ENCODE data around the gene CD163L1. TPM values are rescaled to one million over a fixed set of nuclear protein-coding genes. Genes with fewer than 3 reads are reported as not detected.

The CD163L1 gene
- total and polyA plus RNA-seq, 11 donors: 0.25 to 14.0 (median 2.2) TPM

- Histone ChIP-seq H3K4me1 (no peaks in the 10 kb centered on the region), H3K27ac (no peak overlapping the region), H3K9me3 (no peaks in the 10 kb centered on the region), H3K36me3 (no peaks in the 10 kb centered on the region), H3K4me3 (no peak overlapping the region), H3K27me3 (peaks cover 0 to 4% (median 0%) of the 10 kb centered on the region in 9 donors)
- DNase-seq (no peak), ATAC-seq (no peak)
- WGBS, 4 donors: 67 to 79% (median 75%) methylated on average over 3 of the region's 3 CpGs
- TF ChIP-seq, protein P1, sequence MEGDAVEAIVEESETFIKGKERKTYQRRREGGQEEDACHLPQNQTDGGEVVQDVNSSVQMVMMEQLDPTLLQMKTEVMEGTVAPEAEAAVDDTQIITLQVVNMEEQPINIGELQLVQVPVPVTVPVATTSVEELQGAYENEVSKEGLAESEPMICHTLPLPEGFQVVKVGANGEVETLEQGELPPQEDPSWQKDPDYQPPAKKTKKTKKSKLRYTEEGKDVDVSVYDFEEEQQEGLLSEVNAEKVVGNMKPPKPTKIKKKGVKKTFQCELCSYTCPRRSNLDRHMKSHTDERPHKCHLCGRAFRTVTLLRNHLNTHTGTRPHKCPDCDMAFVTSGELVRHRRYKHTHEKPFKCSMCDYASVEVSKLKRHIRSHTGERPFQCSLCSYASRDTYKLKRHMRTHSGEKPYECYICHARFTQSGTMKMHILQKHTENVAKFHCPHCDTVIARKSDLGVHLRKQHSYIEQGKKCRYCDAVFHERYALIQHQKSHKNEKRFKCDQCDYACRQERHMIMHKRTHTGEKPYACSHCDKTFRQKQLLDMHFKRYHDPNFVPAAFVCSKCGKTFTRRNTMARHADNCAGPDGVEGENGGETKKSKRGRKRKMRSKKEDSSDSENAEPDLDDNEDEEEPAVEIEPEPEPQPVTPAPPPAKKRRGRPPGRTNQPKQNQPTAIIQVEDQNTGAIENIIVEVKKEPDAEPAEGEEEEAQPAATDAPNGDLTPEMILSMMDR (IDR thresholded peaks at IDR 0.05): no peak
- no peak for TF ChIP-seq POLR2A (IDR thresholded peaks at IDR 0.05)
- intact Hi-C loops (cut with DNase I): no loop called here
These were observed 68.8 kb downstream of the CD163L1 start for GRCh38 chr12:7375145-7375543.

DNA sequence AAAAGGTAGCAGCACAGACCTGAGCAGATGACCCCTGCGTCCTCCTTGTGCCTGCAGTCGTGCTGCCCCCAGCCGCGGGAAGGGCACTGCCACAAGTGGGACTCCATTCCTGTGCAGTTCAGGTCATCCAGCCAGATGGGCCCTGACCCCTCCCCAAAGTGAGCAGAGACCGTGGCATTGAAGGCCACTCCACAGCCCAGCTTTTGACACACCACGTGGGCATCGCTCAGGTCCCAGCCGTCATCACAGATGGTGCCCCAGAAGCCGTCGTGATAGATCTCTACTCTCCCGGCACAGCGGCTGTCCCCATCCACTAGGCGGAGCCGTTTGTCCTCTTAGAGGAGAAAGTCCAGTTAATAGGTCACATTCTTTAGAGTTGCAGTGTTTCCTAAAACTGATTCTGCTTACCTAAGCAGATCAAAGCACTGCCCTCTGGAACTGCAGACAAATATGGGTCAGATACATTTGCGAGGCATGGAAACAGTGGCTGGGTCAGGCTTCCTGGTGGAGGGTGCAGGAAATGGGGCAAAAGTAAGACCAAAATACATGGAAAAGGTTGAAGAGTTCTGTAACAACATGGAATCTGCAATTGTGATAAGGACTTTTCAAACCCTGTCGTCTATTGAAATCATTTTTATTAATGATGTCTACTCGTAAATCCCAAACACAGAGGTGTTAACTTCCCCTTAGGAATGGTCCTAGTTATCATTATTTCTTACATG is 69.4 kb downstream of the CD163L1 start:
- H3K36me3 ChIP-seq: no peaks in the 10 kb centered on the region
- intact Hi-C loops (cut with DNase I): no loop called here
- no peak overlapping the region for H3K4me3 ChIP-seq
- no peaks in the 10 kb centered on the region for H3K4me1 ChIP-seq
- H3K27me3 ChIP-seq: peaks cover 0 to 4% (median 0%) of the 10 kb centered on the region in 9 donors
- no peak overlapping the region for H3K27ac ChIP-seq
- TF ChIP-seq POLR2A (IDR thresholded peaks at IDR 0.05): no peak
- TF ChIP-seq, protein P1 (IDR thresholded peaks at IDR 0.05): peak in 4 of 12 donors; percentile 9 to 17 (median 14)
- DNase-seq (peak in 3 of 5 donors; percentile 24 to 55 (median 29)), ATAC-seq (no peak)
- 45 to 52% (median 48%) methylated on average over 17 of the region's 17 CpGs for WGBS, 4 donors
- H3K9me3 ChIP-seq: no peaks in the 10 kb centered on the region

DNA sequence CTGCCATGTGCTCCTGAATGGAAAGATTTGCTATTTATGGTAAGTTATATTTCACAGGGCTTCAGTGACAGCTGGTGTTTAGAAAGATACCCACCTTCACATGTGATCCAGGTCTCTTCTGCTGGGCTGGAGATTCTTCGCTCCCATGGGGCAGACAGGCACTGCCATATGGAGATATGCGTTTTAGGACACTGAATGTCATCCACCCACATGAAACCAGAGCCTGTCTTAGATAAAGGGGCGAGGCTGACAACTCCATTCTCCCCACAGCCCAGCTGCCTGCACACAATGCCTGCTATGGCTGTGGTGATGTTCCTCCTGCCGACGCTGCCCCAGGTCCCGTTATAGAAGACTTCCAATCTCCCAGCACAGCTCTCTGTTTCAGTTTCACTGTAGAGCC is 70.7 kb downstream of the CD163L1 start:
- DNase-seq: no peak
- Histone ChIP-seq H3K27me3 (peaks cover 0 to 4% (median 0%) of the 10 kb centered on the region in 9 donors), H3K27ac (no peak overlapping the region), H3K36me3 (no peaks in the 10 kb centered on the region), H3K4me1 (no peaks in the 10 kb centered on the region), H3K4me3 (no peak overlapping the region), H3K9me3 (no peaks in the 10 kb centered on the region)
- WGBS, 4 donors: 40 to 48% (median 43%) methylated on average over 6 of the region's 6 CpGs
- TF ChIP-seq, protein P1 (IDR thresholded peaks at IDR 0.05): no peak
- TF ChIP-seq POLR2A (IDR thresholded peaks at IDR 0.05): no peak
- no peak for ATAC-seq
- intact Hi-C loops (cut with DNase I): no loop called here

DNA sequence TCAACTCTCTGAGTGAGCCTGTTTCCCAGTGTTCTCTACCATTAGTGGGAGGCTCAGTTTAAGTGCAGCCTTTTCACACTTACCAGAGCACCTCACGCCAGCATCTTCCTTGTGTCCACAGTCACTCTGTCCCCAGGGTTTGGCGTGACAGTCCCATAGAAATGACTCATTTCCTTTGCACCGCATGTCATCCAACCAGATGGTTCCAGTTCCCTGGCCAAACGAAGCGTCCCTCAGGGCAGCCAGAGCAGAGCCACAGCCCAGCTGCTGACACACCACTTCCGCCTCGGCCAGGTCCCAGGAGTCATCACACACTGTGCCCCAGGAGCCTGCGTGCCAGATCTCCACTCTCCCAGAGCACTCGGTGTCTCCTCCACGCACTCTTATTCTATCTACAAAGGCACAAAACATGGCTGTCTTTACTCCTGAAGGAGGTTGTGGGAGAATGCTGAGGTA is 74.7 kb downstream of the CD163L1 start:
- 39 to 54% (median 45%) methylated on average over 10 of the region's 10 CpGs for WGBS, 4 donors
- peak overlapping the region in 3 of 12 donors; percentile 6 to 29 (median 21) for H3K4me3 ChIP-seq
- peak overlapping the region in 1 of 12 donors; percentile 15 for H3K27ac ChIP-seq
- intact Hi-C loops (cut with DNase I): no loop called here
- TF ChIP-seq POLR2A (IDR thresholded peaks at IDR 0.05): no peak
- TF ChIP-seq, protein P1 (IDR thresholded peaks at IDR 0.05): no peak
- H3K36me3 ChIP-seq: no peaks in the 10 kb centered on the region
- peak; percentile 39 to 77 (median 72) for DNase-seq
- ATAC-seq: peak; percentile 51 to 83 (median 71)
- H3K27me3 ChIP-seq: peaks cover 0 to 2% (median 0%) of the 10 kb centered on the region in 9 donors
- H3K9me3 ChIP-seq: peaks cover 0 to 8% (median 0%) of the 10 kb centered on the region in 12 donors
- no peaks in the 10 kb centered on the region for H3K4me1 ChIP-seq

Data from heart left ventricle (tissue), 16 donors.